GM21515 (cell line): ENCODE data around the gene RPLP2.

Source experiments
- ATAC-seq: cut with Tn5 transposase; IDR thresholded peaks from one replicate; pipeline ENCODE4 v1.9.1; 2021; ENCODE audit not compliant: unreplicated experiment

Gene RPLP2

DNA sequence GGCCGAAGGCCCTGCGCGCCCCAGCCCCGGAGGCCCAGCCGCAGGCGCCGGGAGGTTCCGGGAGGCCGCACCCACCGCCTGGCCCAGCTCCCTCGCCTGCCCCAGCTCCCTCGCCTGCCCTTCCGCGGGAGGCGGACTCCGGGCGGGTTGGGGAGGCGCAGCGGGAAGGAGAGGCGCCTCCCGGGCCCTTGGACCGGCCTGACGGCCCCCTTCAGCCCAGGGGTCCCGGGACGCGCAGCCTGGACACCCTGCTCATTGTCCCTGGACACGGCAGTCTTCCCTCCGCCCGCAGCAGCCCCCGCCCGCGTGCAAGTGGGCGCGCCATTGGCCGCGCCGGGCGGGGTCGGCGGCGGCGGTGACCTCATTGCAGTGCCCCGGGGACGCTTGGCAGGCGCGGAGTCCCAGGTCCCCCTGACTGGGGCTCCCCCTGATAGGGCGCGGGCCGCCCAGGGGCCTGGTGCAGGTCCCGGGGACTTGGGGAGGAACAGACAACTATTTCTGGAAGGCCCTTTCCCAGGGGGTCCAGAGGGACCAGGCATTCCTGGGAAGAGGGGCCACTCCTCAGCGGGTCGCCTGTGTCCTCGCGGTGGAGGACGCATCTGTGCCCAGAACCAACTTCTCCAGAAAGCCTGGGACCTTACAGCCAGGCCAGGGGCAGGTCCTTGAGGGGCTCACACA, 23.5 kb downstream of the RPLP2 start:
- peak; percentile 34 for ATAC-seq

DNA sequence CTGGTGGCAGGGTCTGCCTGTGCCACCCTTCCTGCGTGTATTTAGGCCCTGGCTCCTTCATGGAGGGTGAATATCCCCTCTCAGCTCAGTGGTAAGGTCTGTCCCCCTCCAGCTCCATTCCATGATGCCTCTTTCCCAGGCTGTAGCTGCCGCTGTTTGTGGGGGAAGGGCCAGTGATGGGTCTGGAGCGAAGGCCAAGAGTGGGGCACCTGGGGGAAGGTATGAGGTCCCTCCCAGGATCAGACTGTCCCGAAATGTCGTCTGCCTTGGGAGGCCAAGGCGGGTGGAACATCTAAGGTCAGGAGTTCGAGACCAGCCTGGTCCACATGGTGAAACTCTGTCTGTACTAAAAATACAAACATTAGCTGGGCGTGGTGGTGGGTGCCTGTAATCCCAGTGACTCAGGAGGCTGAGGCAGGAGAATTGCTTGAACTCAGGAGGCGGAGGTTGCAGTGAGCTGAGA, 24.1 kb downstream of the RPLP2 start:
- no peak for ATAC-seq

DNA sequence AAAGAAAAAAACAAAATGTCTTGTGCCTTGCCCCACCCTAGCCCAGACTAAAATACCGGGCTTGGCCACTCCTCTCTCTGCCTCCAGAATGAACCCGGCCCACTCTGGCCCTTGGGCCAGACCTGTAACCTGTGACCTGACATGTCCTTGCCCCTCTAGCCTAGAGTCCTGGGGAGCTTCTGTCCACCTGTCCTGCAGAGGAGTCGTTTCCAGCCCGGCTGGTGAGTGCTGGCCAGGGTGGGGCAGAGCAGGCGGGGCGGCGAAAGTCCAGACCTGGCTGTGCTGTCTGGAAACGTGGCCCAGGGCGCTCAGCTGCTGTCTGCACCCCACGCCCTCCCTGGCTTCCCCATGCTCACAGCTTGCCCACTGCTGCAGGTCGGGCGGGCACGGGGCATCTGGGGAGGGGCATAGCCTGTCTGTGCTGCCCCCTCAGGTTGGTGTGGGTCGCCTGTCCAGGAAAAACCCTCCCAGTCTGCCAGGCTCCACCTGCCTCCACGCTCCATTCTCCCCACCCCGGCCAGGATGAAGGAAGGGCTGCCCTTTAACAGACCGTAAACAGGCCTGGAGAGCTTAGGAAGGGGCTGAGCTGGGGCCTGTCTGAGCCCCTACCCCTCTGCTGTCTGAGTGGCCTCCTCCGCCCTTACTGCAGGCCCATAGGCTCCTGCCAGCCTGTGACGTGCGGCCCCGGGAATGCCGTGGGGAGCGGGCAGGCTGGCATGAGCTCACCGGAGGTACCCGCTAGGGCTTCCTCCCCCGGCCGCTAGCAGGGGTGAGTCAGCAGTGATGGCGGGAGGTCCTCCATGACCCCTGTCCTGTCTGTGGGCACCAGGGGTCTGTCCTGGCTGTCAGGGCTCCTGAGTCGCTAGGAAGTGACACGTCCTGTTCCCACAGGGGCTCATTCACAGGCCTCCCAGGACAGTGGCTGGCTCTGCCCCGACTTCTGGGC, 24.9 kb downstream of the RPLP2 start:
- no peak for ATAC-seq

DNA sequence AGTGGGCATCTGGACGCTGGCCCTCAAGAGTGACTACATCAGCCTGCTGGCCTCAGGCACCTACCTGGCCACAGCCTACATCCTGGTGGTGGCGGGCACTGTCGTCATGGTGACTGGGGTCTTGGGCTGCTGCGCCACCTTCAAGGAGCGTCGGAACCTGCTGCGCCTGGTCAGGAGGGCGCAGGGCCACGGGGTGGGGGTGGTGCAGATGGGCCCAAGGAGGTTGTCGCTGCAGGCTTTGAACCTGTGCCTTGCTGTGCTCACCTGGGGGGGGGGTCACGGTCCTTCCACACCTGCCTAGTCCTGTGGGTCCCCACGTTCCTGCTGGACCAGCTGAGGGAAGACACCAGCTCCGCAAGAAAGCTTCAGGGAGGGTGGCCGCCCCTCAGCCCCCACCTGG, 26.5 kb downstream of the RPLP2 start:
- no peak for ATAC-seq

DNA sequence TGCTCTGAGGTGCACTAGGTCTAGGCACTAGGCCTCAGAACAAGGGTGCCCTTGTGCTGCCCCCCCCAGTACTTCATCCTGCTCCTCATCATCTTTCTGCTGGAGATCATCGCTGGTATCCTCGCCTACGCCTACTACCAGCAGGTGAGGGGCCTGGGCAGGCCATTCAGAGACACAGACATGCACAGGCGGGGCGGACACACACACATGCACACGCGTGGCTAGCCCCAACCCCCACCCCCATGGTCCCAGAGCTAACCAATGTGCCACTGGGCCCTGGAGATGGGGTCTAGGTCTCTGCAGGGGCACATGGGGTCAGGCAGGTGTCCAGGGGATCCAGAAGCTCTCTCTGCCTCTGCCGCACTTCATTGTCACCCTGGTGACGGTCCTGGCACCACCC, 26.9 kb downstream of the RPLP2 start:
- ATAC-seq = no peak

DNA sequence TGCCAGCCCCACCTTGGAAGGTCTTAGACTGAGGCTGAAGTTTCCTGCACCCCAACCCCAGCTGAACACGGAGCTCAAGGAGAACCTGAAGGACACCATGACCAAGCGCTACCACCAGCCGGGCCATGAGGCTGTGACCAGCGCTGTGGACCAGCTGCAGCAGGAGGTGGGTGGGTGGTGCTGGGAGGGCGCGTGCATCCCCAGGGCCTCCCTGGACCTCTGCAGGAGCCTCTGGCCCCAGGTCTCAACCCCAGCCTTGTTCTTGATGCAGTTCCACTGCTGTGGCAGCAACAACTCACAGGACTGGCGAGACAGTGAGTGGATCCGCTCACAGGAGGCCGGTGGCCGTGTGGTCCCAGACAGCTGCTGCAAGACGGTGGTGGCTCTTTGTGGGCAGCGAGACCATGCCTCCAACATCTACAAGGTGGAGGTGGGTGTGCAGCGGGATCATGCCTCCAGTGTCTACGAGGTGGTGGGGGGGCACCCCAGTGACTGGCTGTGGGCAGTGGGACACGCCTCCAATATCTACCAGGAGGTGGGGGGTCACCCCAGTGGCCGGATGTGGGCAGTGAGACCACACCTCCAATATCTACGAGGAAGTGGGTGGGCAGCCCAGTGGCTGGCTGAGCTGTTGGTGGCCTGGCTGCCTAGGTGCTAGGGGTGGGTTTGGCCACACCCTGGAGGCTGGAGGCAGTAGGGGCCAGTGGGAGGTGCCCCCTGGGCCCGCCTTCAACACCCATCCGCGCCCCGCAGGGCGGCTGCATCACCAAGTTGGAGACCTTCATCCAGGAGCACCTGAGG, 27.6 kb downstream of the RPLP2 start:
- ATAC-seq = no peak

DNA sequence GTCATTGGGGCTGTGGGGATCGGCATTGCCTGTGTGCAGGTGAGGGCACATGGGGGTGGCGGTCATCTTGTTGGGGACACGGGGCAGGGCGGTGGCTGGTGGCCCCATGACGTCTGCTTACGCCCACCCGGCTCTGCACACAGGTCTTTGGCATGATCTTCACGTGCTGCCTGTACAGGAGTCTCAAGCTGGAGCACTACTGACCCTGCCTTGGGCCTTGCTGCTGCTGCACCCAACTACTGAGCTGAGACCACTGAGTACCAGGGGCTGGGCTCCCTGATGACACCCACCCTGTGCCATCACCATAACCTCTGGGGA, 28.2 kb downstream of the RPLP2 start:
- no peak for ATAC-seq

DNA sequence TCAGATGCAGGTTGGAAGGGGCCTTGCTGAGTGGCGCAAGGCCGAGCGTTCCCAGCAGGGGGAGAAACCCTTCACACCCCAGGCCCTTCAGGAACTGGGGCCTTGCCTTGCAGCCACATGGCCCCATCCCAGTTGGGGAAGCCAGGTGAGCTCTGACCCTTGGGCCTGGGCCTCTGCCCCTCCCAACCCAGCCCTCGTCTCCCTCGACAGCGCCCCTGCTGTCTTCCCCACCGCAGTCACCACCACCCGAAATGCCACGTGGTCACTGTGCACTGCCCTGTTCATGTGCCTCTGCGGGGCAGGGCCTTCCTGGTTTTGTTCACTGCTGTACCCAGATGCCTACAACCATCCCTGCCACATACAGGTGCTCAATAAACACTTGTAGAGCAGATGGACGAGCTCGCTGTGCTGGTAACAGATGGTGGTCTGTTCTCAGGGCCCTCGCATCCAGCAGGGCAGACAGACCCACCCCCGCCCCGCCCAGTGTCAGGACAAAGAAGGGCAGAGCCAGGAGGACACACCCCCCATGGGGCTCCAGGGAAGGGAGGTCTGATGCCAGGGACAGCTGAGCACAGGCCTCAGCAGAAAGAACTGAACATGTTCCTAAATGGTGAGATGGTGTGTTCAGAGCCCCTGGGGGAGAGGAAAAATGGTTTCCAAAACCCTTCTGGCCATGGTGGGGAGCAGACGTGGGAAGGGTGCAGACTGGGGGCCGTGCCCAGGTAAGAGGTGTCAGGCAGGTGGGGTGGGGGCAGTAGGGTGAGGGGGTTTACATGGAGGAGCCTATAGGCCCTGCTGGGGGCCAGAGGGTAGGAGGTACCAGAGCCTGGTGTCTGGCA, 28.9 kb downstream of the RPLP2 start:
- ATAC-seq = no peak

DNA sequence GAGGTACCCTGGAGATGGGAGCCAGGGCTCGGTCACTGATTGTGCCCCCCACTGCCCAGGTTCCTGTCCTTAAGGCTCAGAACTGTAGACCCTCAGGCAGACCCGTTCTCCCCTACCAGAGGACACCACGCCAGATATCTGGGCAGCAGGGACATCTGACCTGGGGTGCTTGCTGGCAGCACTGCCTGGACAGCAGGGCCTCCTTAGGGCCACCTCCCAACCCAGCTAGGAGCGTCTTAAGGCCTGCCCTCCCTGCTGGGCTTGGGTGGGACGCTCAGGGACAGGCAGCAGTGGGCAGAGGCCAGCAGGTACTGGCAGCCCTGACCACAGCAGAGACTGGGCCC, 29.5 kb downstream of the RPLP2 start:
- no peak for ATAC-seq

DNA sequence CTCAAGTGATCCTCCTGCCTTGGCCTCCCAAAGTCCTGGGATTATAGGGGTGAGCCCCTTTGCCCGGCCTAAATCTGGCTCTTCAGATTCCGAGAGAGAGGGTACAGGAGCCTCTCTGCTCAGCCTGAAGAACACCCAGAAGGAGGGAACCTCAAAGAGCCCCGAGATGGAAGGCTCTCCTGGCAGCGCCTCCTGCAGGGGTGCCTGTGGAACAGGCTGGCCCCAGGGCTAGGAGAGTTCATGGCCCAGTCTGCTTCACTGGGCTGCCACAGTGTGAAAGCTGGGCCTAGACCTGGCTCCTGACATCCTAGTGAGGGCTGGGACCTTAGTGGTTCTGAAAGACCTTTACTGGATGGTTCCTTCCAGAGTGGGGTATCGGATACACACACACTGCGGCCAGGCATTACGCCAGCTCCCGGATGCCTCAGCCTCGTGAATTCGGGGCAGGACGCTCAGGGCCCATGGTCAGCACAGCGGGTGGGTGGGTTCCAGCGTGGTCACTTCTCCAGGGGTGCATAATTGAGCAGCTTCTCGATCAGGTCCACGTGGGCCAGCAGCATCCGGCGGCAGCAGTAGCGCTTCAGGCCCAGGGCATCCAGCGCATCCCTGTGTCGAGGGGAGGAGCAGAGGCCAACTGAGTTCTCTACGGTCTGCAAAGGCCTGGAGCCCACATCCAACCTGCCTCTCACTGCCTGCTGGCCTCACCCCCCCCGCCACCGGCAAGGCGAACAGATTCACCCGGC, 30.3 kb downstream of the RPLP2 start:
- no peak for ATAC-seq

DNA sequence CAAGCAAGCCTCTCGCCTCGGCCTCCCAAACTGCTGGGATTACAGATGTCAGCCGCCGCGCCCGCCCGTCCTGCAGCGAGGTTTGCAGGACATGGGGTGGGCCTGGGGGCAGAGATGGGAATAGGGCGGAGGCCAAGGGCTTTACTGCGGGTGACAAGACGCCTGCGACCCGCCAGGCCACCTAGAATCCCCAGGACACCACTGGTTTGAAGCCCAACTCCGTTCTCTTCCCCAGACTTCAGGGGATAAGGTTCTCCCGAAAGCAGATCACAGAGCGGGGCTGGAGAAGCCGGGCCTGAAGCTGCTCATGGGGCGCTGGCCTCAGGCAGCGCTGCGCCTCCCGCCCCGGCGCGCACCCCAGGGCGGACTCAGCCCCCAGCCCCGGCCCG, 32.2 kb downstream of the RPLP2 start:
- ATAC-seq = peak; percentile 5

DNA sequence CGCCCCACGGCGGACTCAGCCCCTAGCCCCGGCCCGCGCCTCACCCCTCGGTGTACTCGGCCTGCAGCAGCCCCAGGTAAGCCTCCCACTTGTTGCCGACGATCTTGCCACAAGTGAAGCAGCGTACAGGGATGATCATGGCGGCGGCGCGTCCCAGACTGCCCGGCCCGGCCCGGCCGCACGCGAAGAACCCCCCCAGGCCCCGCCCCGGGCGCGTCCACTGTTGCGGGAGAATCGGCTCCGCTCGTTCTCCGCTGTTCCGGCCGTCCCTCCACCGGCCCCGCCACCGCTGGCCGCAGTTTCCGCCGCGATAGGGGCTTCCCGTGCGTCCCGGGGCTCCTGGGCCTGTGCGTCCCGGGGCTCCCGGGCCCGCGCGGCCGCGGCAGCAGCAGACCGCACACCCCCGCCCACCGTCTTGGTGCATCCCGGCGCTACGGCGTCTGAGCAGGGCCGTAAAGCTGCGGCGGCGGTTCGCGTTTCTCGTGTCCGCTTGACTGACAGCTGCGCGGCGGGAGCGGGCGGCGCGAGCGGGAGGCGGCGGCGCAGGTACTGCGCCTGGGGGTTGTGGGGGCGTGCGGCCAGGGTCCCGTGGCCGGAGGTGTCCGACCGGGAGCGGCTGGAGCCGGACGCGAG, 32.7 kb downstream of the RPLP2 start, which contains the start of the genes POLR2L and TSPAN4:
Gene POLR2L (minus strand): TSS at position 160 of the 633 bp plus-strand sequence. CDS start 21 bp downstream, at position 139.
Gene TSPAN4 (plus strand): TSS at position 483 of the 633 bp plus-strand sequence. CDS start 7,453 bp downstream, outside the sequence.
- peak; percentile 59 for ATAC-seq

DNA sequence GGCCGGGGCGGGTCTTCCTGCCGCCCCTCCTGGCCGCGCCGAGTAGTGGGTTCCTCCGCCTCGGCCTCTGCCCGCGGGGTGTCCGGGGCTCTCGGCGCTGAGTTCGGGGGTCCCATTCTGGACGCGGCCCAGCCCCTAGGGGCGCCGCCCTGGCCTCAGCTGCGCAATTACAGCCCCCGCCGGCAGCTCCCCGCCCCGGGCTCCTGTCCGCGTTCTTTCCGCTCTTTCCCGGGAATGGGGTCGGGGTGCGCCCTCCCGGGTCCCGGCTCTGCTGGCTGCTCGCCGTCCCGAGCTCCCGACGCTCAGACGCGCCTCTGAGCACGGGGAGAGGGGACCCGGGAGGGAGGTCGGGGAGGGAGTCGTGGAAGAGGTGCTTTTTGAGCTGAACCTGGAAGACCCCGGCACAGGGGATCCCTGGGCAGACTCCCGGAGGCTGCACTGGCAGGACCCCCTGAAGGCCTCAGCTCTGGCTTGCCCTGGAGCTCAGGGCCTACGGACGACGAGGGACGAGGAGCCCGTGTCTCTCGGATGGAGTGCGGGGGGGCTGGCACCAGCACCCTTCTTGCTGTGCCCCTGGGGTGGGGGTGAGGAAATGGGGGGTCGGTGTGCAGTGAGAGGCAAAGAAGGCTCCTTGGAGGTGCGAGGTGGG, 33.4 kb downstream of the RPLP2 start:
- ATAC-seq = peak; percentile 9

DNA sequence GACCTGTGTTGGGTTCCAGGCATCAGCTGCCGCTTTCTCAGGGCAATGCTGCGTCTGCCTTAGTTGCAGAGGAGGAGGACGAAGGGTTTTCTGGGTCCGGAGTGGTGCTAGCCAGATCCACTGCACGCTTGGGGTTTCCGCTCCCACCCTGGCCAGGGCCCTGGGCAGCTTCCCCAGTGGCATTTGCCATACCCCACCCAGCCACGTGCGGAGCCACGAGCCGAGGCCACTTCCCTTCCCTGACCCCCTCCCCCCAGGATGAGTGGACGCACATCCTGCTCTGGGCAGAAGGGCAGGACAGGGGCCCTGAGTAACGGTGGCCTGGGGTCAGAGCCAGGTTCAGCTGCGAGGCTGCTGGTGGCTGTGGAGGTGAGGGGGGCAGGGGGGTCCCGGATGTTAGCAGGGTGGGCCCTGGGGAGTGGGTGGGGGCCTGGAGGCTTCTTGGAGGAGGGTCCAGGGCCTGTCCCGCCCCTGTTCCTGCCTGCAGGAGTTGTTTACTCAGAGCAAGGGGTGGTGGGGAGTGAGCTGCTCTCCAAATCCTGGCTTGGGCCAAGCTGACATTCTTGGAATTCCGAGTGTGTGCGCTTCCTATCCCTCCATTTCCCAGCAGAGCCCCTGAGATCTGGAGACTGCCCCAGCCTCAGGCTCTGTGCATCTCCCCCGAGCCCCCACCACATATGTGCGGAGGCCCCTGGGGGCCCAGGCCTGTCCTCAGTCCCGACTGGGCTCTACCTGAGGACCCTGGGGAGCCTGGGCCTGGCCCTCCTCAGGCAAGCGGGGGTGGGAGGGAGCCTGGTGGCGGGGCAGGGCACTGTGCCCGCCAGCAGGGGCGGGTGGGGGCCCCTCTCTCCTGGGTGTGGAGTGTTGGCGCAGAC, 34.3 kb downstream of the RPLP2 start:
- no peak for ATAC-seq

DNA sequence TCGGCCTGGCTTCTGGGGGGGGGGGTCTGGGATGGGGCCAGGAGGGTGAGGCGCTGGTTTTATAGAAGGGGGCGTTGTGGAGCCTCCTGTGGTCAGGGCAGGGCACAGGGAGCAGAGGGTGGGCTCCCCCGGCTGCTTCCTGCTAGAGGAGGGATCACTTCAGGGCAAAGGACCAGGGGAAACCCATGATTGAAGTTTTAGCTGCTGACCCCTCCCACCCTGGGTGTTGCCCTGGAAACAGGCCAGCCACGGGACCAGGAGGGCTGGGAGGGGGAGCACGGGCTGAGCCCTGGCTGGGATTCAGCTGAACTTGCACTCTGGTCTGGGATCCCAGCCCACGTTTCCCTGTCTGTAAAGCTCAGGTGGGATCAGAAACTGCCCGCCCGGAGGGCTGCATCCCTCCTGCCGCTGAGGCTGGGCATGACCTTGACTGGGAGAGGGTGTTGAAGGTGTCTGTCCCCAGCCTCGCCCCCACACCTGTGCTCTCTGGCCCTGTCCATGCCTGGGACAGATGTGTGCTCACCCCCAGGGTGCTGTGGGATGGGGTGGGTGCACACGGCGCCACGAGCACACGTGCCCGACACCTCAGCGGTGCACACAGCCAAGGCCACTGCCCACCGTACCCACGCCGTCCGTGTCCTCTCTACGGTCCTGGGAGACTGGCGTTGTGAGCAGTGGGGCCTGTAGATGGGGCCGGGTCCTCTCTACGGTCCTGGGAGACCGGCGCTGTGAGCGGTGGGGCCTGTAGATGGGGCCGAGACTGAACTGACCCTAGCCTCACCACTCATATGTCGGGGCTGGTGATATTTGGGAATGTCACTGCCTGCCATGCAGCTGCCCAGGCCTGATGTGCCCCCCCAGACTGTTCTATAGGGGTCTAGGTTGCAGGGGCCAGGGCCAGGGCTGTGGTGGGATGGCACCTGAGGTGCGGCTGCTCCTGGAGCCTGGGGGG, 35.2 kb downstream of the RPLP2 start:
- ATAC-seq = no peak

DNA sequence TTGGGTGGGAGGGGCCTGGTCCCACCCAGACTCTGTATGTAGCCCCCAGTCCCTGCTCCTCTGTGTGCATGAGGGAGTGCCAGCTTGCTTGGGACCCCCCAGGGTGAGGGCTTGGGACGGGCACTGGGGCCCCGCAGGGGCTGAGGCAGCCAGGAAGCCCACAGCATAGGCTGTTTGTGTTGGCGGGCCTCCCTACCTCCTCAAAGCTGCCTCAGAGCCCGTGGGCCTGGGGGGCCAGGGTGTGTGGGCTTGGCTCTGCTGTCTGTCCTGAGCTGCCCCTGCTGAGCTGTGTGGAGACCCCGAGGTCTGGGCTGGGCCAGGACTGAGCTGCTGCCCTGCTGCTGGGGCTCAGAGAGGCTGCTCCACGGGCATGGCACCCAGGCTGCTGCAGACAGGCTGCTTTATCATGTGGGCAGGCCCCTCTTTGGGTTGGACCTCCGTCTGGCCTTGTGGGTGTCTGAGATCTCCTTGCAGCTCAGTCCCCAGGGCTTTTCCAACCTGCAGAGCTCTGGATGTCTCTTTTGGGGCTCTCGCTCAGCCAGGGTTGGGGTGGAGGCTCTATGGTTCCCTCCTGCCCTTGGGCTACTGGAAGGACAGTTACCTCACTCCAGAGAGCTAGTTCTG, 36.2 kb downstream of the RPLP2 start:
- no peak for ATAC-seq
